Posterior cingulate gyrus (tissue), 11 donors: ENCODE measurements around the gene BANF2.
"Not testable (repeated sequence)": the region's sequence is repeated elsewhere in the genome, so short reads cannot be mapped to it uniquely, and the experiment has no call there.

ENCODE experiments used
- DNase-seq, 10 donors: peaks; one replicate each; pipeline versions ENCODE4 v3.0.0 to v3.0.0-alpha.2; 2020 to 2021; ENCODE audit warnings: mixed read lengths in 3 of 10
- intact Hi-C: fragments of 100-400 bp; cut with DNase I; formaldehyde crosslinking; loops from one replicate; pipeline ENCODE4 v1.15.1; 2023

BANF2 gene

DNA sequence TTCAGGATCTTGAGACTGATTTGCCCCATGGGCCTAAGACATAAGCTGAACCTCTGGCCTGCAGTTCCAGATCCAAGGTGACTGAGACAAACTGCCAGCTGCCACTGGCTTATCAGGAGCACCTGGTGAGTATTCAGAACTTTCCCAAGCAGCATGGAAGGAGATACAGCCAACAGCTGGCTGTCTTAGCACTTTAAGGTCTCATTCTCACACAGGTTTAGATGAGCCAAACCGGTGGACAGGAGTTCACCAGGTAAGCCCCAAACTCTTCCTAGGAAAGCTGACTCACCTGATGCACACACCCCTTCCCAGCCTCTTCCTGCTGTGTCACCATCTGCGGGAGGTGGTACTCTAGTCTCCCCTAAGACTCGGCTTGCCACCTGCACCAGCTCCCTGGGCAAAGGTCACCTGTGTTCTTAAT lies at the start of gene BANF2:
TSS of gene BANF2 (plus strand) at position 36 of the 421 bp plus-strand sequence. CDS start 25,060 bp downstream, outside the sequence.
- intact Hi-C loops, result no loop called here
- no peak for DNase-seq

DNA sequence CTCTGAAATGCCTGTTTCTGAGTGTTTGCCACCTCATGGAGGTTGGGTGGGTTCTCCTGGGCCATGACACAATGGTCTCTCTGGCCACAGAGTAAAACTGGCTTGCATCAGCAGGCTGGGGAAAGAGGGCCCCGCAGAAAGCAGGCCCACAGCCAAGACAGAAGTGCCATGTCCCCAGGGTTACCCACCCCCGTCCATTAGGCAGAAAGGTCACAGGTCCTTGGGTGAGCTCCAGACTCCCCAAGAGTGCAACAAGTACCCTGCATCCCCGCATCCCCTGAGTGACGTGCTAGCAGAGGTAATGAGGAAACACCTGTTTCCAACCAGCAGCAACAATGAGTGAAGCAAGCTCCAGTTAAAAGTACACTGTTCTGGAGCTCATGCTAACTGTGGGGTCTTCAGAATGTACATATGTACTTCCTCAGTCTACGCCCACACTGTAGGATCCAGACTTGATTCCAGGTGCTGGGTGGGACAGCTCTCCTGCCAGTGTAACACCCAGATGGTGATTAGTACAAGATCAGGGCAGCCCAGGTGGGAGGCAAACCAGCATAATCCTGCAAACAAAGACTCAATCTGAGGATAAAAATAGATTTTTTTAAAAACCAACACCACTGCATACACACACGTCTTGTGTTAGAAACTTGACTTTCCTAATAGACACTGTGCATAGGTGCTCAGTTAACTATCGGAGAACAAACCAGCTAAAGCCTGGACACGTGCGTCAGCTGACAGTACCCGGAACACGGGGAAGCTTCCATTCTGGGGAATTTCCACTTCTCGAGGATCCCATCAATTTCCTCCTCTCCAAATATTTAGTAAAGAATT lies 49.3 kb upstream of the BANF2 start:
- intact Hi-C loops, result no loop called here
- peak in 2 of 10 donors; percentile 46 to 60 for DNase-seq

DNA sequence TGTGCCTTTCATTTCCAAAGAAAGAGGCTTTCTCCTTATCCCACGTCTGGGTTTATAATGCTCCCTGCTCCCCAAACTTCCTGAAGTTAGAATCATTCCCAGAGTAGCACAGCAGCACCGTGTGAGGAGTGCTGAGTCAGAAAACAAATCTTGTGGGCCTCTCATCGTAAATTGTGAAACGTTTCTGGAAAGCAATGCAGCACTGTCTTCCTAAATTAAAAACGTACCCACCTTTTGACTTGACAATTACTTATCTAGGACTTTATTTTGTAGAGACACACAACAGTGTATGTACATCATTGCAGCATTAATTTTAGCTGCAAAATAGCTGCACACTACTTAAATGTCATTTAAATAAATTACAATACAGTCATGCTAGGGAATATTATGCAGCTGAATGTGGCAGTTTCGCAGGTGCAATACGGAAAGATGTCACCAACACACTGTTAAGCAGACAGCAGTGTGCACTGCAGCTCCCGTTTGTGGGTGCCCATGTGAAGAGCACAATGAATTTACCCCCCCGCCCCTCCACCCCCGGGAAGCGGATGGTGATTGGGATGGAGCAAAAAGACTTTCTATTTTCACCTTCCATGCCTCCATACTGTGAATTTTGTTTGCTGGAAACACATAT lies 48.5 kb upstream of the BANF2 start:
- intact Hi-C loops, result no loop called here

DNA sequence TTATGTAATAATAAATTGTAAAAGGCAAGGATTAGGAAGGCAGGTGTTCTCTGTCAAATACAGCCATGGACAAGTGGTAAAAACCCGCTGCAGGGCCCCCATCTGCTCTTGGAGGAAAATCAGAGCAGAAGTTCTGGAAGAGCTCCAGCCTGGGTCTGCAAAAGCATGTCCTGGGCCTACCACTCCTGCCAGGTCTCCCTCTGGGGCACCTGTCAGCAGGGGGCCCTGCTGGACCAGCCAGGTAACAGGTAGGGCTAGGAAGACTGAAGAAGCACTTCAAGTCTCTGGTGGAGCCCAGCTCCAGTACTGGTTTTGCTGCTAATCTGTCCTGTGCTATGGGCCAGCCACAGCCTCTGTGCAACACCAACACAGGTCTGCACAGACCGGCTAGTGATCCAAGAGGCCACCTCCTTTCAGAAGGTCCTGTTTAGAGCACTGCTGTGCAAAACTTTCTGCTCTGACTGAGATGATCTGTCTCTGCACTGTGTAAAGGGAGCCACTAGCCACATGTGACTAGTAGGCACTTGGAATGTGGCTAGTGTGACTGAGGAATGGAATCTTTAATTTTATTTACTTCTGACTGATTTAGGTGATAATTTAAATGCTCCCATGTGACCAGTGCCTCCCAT lies 47.9 kb upstream of the BANF2 start:
- peak in 2 of 10 donors; percentile 38 to 54 for DNase-seq

More for the DNA sequence above, 48.5 kb upstream of the BANF2 start:
- DNase-seq, result peak in 1 of 10 donors; percentile 10

DNA sequence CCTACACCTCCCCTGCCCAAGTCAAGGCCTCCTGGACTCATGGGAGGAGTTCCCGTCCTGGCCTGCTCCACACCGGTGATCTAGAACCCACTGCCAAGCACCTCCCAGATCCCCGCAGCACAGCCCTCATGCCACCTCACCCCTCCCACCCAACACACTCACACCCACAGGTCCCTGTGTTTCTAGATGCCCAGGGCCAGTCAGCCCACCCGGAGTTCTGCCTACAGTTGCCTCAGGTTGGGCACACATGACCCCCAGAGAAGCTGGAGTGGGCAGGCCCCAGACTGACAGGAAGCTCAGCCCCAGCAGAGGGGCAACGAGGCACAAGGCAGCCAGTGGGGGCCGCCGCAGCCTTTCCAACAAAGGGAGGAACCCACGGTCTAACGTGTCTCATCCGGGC lies 47.4 kb upstream of the BANF2 start:
- peak in 2 of 10 donors; percentile 36 to 70 for DNase-seq
- intact Hi-C loops, result no loop called here

More for the DNA sequence above, 47.9 kb upstream of the BANF2 start:
- intact Hi-C loops, result no loop called here

DNA sequence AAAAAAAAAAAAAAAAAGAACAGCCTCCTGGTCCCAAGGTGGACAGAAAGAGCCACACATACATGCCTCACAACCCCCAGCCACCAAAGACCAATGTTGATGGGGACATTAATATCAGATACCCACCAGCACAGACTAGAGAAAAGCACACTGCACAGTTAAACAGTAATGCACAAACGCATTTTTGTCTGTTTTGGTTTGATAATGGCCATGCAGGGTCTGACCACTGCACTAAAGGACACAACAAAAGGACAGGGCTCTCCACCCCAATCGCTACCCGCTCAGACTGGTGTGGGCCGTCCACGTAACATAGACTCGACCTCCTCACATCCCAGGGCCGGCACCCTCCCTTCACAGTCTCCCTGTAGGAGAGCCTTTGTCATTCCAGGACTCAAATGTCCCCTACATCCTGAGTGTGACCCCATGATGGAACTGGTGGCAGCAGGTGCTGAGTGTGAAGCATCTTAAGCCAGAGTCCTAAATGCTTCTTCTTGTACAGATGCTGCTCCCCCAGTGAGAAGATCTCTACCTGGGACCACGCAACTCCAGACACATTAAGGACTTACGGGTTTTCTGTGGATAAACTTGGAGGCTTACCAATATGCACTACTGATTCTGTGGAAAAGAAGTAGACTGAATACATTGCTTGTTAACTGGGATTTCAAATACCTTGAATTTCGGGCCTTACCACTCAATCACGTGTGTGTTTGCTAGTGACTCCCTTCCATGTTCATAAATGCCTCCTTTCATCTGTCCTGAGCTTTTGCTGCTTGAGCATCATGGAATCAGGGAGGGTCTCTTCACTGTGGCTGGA lies 45.7 kb upstream of the BANF2 start:
- intact Hi-C loops, result no loop called here
- peak in 2 of 10 donors; percentile 41 to 60 for DNase-seq

DNA sequence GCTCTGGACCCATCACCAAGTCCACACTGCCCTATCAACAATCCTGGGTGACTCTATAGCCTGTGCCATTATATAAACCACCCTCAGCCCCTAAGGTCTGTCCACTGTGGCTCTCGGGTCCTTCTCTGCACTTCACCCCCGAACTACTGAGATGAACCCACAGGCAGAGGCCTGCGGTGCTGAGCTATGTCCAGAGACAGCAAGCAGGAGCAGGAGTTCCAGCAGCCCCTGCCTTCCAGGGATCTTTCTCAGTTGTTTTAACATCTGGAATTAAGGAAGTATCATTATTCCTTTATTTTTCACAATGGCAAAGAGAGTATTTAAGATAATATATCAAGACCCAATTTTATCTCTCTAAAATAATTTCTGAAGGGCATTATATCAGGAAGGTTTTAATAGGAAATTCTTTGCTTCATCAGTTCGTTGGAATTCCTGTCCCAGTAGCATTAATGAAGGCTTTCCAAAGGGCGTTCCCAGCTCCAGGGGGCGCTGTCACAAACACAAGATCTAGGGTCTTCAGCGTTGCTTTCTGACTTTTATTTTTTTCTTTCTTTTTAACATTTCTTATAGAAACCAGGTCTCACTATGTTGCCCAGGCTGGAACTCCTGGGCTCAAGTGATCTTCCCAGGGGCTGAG lies 45.0 kb upstream of the BANF2 start:
- DNase-seq, result peak in 3 of 10 donors; percentile 40 to 82 (median 77)
- intact Hi-C loops, result no loop called here

DNA sequence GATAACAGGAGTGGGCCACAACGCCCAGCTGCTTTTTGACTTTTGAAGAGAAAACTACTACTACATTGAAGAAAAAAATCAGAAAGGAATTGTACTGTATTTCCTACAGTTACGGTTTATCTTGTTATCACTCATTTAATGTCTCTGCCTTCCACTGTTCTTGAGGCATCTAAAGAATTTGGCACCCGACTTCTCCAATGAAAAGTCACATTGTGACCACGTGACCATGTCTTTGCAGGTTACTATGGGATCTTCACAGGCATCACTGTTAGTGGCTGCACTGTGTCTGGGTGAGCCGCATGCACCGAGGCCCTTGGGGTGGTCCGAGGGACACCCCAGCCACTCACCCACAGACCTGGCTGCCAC lies 44.5 kb upstream of the BANF2 start:
- intact Hi-C loops, result no loop called here
- DNase-seq, result peak in 1 of 10 donors; percentile 10

DNA sequence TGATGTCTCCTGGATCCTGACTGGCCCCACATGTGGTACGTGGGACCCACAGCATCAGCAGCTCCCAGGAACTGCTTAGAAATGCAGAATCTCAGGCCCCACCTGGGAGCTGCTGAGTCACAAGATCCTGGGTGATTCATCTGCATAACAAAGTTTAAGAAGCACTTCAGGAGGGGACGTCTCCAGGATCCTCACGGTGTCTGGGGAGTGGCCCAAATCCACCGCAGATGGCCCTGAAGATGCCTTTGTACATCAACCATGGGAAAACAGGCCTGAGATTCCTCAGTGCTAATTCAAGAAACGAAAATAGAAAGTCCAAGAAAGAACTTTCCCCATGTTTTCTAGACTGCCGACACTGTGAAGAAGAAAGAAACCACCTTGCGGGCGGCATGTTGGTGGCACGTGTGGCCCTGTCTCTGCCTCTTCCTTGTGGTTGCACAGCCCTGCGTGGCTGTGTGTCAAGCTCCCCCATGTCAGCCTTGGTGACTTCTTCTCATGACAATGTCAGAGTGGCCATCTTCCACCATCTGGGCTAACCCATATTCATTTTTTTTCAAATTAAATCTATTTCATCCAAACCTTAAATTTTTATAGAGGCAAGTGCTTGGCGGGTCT lies 43.8 kb upstream of the BANF2 start:
- intact Hi-C loops, result no loop called here
- DNase-seq, result peak in 1 of 10 donors; percentile 49

DNA sequence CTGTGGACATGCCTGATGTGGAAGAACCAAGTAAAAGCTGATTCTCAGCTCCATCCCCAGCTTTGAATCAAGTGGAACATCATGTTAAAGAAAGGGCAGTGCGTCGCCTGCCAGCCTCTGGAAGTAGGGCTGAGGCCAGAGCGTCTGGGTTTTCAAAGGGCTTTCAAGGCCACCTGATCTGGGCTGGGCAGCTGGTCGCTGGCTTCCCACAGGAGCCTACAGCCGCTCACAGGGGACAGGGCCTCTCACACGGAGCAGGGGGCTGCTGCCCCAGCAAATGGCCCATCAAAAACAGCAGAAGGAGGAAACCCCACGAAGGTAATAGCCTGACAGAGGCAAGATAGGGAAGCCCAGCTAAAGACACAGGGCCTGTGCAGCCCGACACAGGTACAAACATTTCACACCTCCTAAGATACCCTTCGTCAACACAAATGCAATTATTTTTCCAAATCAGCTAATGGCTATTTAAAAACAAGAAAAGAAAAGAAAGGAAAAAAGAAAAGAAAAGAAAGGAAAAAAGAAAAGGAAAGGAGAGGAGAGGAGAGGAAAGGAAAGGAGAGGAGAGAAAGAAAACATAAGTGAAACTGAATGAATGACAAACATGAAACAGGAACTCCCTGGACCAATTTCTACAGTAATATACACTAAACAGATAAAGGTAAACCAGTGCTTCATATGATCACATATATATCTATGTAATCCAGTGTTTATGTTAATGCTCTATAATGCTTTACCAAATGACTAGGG lies 42.5 kb upstream of the BANF2 start:
- peak in 1 of 10 donors; percentile 83 for DNase-seq

DNA sequence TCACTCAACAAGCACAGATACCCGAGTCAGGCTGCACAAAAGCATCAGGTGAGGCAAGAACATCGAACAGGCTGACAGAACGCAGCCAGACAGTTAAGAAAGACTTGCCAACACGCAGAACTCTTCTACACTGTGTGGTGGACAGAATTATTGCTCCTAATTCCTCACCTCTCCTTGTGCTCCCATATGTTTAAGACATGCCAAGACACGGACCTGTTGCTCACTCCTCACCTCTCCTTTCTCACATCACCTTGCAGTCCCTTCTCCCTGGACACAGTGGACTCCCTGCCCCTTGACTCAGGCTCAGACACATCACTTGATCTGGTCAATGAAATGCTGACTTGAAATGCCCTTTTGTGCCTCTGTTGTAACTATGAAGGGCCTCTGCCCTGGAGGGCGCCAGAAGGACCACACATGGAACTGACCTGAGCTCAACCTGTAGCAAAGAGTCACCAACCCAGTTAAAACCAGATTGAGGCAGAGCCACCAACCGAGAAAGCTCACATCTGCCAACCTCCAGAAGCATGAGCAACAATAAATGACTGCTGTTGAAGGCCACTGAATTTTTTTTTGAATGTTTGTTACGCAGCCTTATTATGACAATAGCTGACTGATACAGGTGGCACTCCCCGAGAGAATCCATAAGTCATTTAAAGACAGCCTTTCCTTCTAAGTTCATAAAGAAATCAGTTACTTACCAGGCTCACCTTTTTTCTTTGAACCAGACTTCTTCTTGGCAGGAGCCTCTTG lies 41.7 kb upstream of the BANF2 start:
- intact Hi-C loops, result no loop called here

More for the DNA sequence above, 42.5 kb upstream of the BANF2 start:
- intact Hi-C loops, result no loop called here

DNA sequence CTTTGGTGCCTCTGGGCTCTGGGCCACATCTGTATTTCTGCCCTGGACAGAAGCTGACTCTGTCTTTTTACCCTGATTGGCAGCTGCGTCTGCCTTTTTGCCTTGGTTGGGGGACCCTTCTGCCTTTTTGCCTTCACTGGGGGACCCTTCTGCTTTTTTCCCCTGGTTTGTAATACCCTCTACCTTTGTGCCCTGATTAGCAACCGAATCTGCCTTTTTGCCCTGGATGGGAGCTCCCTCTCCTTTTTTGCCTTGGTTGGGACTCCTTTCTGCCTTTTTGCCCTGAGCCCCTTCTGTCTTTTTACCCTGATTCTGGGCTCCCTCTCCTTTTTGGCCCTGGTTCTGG lies 41.1 kb upstream of the BANF2 start:
- intact Hi-C loops, result no loop called here
- DNase-seq, result peak in 1 of 10 donors; percentile 9

More for the DNA sequence above, 41.7 kb upstream of the BANF2 start:
- peak in 1 of 10 donors; percentile 9 for DNase-seq

DNA sequence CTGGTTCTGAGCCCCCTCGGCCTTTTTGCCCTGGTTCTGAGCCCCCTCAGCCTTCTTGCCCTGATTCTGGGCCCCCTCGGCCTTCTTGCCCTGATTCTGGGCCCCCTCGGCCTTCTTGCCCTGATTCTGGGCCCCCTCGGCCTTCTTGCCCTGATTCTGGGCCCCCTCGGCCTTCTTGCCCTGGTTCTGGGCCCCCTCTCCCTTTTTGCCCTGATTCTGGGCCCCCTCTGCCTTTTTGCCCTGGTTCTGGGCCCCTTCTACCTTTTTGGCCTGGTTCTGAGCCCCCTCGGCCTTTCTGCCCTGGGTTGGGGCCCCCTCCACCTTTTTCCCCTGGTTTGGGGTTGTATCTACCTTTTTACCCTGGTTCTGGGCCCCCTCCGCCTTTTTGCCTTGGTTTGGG lies 40.4 kb upstream of the BANF2 start:
- DNase-seq, result peak in 1 of 10 donors; percentile 29
- intact Hi-C loops, result not testable (repeated sequence)

DNA sequence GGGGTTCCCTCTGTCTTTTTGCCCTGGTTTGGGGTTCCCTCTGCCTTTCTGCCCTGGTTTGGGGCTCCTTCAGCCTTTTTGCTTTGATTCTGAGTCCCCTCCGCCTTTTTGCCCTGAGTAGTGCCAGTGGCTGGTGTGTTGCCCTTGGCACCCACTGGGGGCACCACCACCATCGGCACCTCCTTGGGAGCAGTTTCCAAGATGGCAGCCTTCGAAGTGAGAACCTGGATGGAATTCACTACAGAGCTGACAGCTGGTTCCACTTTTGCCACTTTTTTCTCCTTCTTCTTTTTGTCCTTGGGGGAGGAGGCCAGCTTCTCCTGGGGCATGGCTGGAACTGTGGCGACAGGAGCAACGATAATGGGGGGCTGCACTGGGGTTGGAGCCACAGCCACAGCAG lies 40.0 kb upstream of the BANF2 start:
- DNase-seq, result peak in 1 of 10 donors; percentile 52
- intact Hi-C loops, result no loop called here

DNA sequence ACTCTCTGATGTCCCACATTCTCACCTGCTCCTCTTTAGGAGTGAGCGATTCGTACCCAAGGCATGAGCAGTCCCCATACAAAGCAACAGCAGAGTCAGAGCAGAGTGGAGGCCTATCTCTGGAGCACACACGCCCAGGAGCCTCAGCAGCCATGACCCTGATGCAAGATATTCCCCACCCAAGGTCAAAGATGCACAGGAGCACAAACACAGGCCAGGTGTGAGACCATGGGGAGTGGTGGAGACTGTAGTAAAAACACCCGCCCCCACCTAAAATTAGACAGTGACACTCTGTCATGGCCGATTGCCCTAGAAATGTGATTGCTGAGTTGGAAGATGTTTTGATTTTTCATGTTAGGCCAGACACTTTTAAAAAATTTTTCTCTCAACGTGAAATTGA lies 39.1 kb upstream of the BANF2 start:
- intact Hi-C loops, result no loop called here
- DNase-seq, result peak in 1 of 10 donors; percentile 16

DNA sequence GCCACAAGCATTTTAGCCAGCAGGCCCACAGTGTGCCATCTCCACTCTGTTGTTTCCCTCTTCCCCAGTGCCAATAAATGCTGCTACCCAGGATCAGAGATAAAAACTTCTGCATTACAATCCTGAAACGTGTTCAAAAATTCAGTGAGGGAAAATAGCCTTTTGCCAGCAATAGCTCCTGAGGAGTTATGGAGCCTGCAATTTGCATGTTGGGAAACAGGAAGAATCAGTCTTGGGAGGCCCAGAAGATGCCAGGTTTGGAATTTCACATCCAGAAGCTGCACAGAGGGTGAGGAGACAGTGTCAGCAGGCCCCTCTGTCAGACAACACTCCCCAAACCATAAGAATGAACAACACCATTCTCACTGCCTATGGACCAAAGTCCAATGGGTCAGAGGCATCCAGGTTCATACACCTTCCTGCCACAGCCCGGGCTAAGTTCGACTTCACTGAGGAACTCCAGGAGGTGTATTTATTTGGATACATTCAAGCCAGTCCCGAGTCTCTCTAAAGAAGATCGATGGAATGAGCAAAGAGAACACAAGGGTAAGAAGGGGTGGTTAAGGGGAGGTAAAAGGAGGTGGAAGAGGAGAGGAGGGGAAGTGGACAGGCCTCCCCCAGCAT lies 38.5 kb upstream of the BANF2 start:
- peak in 1 of 10 donors; percentile 36 for DNase-seq
- intact Hi-C loops, result no loop called here

DNA sequence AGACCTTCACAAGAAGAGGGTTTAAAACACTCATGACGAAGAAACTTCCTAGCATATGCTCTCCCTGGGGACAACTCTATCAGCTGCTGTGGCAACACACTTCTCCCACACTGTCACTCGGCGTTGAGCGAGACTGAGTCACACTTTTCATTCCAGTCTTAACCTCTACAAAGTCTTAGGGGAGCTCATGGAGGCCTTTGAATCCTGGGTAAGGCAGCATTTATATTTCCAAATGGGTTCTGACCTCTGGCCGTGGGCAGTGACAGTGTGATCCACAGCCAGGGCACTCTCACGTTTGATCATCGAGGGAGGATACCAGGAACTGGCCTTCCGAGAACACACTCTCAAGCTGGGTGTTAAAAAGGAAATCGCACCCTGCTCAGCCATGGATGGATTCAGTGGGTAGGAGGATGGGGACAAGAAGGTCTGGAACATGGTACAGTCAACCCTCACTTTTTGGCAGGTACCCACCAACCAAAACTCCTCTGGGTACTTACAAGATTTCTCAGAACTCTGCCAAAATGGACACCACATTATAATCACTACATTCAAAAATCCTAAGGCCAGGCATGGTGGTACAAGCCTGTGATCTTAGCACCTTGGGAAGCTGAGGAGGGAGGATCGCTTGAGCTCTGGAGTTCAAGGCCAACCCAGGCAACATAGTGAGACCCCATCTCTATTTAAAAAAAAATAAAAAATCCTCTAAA lies 37.3 kb upstream of the BANF2 start:
- DNase-seq, result peak in 2 of 10 donors; percentile 49 to 73
- intact Hi-C loops, result no loop called here
